Measurements from ENCODE around the gene RHBDD2.
"Not testable (repeated sequence)": the region's sequence is repeated elsewhere in the genome, so short reads cannot be mapped to it uniquely, and the experiment has no call there.

Gene RHBDD2

GRCh38 chr7:75909521-75910132, 30.8 kb downstream of the RHBDD2 start:
- H3K27ac ChIP-seq: no peak overlapping the region
- no peak for TF ChIP-seq CTCF (IDR thresholded peaks at IDR 0.05)
- DNase-seq (ENCODE audit: low spot score): no peak

DNA sequence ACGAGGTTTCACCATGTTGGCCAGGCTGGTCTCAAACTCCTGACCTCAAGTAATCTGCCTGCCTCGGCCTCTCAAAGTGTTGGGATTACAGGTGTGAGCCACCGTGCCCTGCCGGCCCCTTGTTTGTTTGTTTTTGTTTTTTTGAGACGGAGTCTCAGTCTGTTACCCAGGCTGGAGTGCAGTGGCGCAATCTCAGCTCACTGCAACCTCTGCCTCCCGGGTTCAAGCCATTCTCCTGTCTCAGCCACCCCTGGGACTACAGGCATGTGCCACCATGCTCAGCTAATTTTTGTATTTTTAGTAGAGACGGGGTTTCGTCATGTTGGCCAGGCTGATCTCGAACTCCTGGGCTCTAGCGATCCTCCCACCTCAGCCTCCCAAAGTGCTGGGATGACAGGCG, 32.4 kb downstream of the RHBDD2 start:
- DNase-seq (ENCODE audit: low spot score); H3K4me3 ChIP-seq; H3K27ac ChIP-seq: not testable (repeated sequence)

More at GRCh38 chr7:75909521-75910132, 30.8 kb downstream of the RHBDD2 start:
- no peak overlapping the region for H3K4me3 ChIP-seq

DNA sequence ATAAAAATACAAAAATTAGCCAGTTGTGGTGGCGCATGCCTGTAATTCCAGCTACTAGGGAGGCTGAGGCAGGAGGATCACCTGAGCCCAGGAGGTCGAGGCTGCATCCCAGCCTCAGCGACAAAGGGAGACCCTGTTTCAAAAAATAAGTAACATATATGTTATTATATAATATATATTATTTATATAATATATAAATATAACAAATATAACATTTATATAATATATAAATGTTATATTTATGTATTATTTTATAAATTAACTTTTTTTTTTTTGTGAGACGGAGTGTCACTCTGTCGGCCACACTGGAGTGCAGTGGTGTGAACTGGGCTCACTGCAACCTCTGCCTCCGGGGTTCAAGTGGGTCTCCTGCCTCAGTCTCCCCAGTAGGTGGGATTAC, 34.6 kb downstream of the RHBDD2 start:
- H3K4me3 ChIP-seq: no peak overlapping the region
- no peak overlapping the region for H3K27ac ChIP-seq
- no peak for DNase-seq (ENCODE audit: low spot score)
- TF ChIP-seq CTCF (IDR thresholded peaks at IDR 0.05): no peak

DNA sequence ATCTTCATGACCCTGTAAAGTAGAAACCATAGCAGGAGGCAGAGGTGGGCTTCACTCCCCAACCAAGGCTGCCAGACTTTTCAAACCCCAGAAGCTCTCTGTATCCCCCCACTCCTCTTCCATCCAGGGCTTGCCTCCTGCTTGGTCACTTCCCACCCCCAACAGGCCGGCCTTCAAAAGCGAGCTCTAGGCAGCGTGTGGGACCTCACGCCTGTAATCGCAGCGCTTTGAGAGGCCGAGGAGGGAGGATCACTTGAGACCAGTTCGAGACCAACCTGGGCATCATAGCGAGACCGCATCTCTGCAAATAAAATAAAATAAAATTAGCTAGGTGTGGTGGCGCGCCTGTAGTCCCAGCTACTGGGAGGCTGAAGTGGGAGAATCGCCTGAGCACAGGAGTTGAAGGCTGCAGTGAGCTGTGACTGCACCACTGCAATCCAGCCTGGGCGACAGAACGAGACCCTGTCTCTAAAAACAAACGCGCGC, 35.4 kb downstream of the RHBDD2 start:
- Histone ChIP-seq H3K27ac (peak overlapping the region; percentile 78 to 93), H3K4me3 (peak overlapping the region; percentile 99)
- no peak for TF ChIP-seq CTCF (IDR thresholded peaks at IDR 0.05)
- DNase-seq (ENCODE audit: low spot score): peak; percentile 78

DNA sequence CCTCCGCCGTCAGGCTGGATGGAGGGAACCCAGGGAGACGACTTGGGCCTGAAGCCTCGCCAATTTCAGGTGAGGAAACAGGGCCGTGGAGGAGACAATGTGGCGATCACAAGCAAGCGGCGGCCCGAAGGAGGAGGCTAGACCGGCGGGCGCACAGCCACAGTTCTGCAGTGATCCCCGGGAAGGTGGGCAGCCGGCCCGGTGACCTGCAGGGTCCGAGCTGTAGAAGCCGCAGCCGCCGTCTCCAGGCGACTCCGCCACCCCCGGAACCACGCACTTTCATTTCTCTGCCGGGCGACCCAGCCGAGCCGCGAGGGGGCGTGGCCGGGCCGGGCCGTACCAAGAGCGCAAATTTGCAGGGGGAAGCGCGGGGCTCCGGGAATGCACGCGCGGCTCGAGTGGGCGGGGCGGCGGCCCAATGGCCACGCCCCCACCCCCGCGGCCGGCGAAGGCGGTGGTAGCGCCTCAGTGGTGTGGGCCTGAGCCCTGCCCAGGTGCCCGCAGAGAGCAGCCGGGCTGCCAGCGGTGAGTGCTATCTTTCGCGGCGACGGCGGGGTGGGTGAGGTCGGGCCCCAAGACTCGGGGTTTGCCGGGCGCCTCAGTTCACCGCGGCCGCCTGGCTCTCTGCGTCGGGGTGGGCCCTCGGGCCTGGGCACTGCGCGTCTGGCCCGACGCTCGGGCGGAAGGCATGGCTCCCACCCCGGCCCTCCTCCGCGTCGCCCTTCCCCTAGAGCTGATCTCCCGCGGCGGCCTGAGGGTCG, 36.0 kb downstream of the RHBDD2 start, which contains the start of gene POR:
Gene POR (plus strand): TSS at position 501 of the 761 bp plus-strand sequence. CDS start 38,847 bp downstream, outside the sequence.
- peak within 1 kb of the TSS; percentile 99 for H3K4me3 ChIP-seq
- peak; percentile 97 for DNase-seq (ENCODE audit: low spot score)
- TF ChIP-seq CTCF (IDR thresholded peaks at IDR 0.05): no peak
- peak within 1 kb of the TSS; percentile 83 to 93 for H3K27ac ChIP-seq

GRCh38 chr7:75915416-75916156, 36.8 kb downstream of the RHBDD2 start:
- no peak for TF ChIP-seq CTCF (IDR thresholded peaks at IDR 0.05)
- peak overlapping the region; percentile 99 for H3K4me3 ChIP-seq
- peak; percentile 79 for DNase-seq (ENCODE audit: low spot score)
- peak overlapping the region; percentile 83 to 93 for H3K27ac ChIP-seq

DNA sequence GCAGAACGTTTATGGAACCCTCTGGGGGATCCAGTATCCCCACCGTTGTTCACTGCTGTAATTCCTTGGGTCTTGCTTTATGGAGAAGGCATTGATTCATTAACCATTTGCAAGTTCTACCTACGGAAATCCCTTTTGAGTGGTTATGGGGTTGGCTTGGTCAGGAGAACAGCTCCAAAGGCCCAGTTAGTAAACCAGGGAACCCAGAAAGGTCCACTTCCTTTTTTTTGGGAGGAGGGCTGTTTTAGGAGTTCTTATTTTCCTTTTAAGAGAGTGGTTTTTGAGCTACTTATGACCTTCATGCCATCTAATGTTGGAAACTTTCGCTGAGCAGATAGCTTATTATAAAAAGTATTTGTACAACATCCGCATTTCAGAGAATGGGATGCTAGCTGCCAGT, 37.4 kb downstream of the RHBDD2 start:
- no peak for DNase-seq (ENCODE audit: low spot score)
- peak overlapping the region; percentile 83 to 93 for H3K27ac ChIP-seq
- H3K4me3 ChIP-seq: peak overlapping the region; percentile 99
- TF ChIP-seq CTCF (IDR thresholded peaks at IDR 0.05): no peak
